GM12873 (cell line): ENCODE measurements around the gene CRYL1.

Source experiments
- TF ChIP-seq, protein P1 (sequence below): IDR thresholded peaks from 2 replicates; pipeline ENCODE4 v1.5.1; 2012; ENCODE audit warnings: low read depth, mild to moderate bottlenecking, moderate library complexity, low read length, control low read depth; ENCODE audit not compliant: insufficient read depth; ENCODE audit errors: missing control alignments

Gene CRYL1

DNA sequence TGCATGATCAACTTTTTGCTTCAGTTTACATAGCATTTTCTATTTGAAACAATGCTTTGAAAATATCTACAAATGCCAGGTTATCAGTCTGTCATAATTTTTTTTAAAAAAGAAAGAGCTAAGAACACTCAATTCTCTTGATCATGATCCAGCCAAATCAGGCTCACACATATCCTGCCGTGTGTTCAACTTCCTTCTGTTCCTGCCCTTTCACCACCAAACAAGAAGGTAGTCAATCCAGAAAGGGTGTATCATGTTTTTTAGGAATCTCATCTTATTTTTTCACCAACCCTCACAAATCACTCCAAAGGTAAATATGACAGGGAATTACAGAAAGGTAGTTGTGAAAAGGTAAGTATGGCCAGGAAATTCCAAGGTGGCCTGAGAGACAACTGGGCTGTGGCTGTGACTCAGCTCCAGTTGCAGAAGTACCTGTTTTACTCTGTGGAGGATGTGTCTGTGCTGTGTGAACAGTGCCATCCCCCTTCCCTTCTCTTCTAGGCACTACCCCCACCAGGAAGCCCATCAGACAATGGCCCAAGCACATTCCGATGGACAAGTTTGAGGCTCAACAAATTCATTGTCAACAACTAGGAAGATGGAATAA is 154.7 kb downstream of the CRYL1 start:
- TF ChIP-seq, protein P1, sequence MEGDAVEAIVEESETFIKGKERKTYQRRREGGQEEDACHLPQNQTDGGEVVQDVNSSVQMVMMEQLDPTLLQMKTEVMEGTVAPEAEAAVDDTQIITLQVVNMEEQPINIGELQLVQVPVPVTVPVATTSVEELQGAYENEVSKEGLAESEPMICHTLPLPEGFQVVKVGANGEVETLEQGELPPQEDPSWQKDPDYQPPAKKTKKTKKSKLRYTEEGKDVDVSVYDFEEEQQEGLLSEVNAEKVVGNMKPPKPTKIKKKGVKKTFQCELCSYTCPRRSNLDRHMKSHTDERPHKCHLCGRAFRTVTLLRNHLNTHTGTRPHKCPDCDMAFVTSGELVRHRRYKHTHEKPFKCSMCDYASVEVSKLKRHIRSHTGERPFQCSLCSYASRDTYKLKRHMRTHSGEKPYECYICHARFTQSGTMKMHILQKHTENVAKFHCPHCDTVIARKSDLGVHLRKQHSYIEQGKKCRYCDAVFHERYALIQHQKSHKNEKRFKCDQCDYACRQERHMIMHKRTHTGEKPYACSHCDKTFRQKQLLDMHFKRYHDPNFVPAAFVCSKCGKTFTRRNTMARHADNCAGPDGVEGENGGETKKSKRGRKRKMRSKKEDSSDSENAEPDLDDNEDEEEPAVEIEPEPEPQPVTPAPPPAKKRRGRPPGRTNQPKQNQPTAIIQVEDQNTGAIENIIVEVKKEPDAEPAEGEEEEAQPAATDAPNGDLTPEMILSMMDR: no peak

DNA sequence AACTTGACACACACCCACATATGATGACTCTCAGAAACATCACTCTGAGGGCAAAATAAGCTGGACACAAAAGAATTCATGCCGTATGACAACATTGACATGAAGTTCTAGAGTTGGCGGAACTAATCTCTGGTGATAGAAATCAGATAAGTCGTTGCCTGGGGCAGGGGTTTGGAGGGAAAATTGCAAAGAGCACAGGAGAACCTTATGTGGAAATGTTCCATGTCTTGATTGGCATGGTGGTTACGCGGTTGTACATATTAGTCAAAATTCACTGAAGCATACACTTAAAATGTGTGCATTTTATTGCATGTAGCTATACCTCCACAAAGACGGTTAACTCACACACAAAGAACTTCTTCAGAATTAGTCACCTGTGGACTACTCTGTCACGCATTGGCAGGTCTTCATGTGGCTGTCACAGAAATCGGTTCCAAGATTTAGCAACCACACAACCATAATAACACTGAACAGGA is 155.7 kb downstream of the CRYL1 start:
- TF ChIP-seq, protein P1: no peak

DNA sequence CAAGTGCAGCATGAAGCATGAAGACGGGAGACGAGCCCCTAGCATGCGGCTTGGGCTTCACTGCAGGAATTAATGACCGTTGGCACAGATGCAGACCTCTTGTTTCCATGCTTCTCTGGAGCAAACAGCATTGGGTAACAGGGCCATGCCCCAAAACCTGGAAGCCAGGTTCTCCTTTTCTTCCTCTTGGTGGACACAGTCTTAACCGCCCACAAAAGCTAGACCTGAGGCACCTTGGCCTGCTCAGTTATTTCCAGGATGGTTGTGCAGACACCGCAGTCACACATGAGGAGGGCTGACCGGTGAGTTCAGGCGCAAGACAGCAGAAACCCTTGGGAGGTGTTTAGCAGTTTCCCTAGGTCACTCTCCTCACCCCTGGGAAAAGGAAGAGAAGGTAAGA is 159.6 kb downstream of the CRYL1 start:
- TF ChIP-seq, protein P1: no peak

DNA sequence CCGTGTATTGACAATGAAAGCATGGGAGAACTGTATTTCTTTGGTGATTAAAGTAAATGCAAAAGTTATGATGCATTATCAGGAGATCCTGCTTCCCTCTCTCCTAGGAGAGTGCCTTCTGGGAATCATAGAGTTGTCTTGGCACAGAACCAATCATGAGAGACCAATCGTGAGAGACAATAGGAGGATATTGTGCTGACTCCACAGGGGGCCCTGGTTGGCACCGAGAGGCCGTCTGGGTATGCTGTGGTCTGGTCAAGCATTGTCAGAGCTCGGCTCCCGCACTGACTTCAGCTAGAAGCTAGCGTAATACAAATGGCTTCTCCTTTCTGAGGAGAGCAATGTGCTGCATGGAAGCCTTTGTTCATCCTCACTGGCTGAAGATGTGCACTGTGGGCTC is 162.1 kb downstream of the CRYL1 start:
- TF ChIP-seq, protein P1: no peak

DNA sequence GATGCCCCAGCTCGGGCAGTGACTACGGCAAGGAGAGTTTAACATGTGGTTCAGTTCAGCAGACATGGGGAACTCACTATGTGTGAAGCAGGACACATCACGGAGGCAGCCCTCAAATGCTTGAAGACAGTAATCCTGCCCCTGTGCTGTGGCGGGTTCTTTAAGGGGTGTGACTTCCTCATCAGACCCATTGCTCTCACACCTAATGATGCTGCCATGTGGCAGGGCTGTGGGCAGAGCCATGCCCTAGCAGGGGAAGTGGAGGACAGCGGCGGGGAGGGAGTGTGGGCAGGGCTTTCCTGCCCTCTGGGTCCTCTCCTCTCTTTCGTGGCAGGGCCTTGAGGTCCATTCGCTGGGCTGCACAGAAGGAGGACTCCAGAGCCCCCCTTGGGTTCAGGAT is 162.5 kb downstream of the CRYL1 start:
- TF ChIP-seq, protein P1: no peak

DNA sequence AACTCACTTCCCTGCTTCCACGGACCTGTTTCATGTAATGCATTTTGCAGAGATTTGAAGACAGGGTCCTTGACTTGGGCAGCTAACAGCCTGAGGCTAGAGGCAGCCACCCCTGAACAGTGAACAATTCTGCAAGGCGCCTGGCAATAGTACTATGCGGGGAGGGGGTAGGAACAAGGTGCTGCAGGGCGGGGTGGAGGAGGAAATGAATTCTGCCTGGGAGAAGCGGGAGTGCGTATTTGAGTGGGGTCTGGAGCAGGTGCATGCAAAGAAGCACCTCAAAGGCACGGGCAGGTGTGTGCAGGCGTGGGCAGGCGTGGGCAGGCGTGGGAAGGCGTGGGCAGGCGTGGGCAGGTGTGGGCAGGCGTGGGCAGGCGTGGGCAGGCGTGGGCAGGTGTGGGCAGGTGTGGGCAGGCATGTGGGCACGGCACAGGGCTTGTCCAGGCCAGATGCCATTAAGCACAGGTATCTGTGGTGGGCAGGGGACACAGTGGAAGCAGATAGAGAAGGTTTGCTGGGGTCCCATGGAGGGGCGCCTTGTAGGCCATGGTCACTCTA is 163.1 kb downstream of the CRYL1 start:
- TF ChIP-seq, protein P1: no peak

DNA sequence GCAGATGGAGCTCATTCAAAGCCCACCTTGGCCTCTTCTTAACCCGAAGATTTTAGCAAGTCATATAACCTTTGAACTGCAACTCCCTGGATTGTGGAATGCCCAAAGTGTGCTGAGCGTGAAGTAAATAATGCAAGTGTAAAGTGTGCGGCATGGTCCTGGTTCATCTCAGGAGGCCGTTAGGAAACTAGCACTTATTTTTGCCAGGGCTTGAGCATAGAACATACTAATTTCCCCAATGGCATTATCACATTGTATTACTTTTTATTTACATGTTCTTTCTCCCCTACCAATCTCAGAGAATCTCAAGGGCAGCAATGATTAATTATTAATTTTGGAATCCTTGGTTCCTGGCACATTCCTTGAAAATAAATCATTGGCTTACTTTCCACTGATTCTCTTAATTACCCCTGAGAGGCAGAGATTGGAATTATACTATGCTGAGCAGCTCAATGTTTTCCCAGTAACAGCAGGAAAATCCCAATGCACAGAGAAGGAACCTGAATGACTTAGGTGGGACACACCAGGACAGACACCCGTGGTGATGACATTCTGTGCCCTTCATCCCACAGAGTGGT is 164.7 kb downstream of the CRYL1 start:
- TF ChIP-seq, protein P1: no peak
